Prostate gland (tissue), 2 donors: ENCODE results near the gene KPNA4. TPM values are rescaled to one million over a fixed set of nuclear protein-coding genes. Genes with fewer than 3 reads are reported as not detected.

ENCODE experiments used
- DNase-seq: peaks from one replicate; pipeline ENCODE4 v3.0.0-alpha.2; 2019; ENCODE audit warnings: low spot score
- H3K27ac ChIP-seq, 2 donors: fragments of 200-600 bp; sonication (generic); 2 replicates each; pipeline ENCODE4 v1.5.1; 2017 to 2019
- H3K27me3 ChIP-seq: fragments of 200-600 bp; sonication (generic); replicated peaks from 2 replicates; pipeline ENCODE4 v1.5.1; 2019; ENCODE audit not compliant: insufficient read depth
- H3K36me3 ChIP-seq, 2 donors: fragments of 200-600 bp; sonication (generic); 1 replicate in 1 of 2; 2 replicates in 1 of 2; pipeline versions ENCODE4 v1.5.1 to v1.8.1; 2017 to 2019
- H3K4me1 ChIP-seq: fragments of 200-600 bp; sonication (generic); replicated peaks from 2 replicates; pipeline ENCODE4 v1.5.1; 2019
- H3K4me3 ChIP-seq, 2 donors: fragments of 200-600 bp; sonication (generic); 2 replicates each; pipeline ENCODE4 v1.5.1; 2017 to 2019
- H3K9me3 ChIP-seq: fragments of 200-600 bp; sonication (generic); 2 replicates; pipeline ENCODE4 v1.5.1; 2017
- CTCF ChIP-seq, 4 experiments: fragments of 200-600 bp in 2 of 4; fragments of 450-650 bp in 2 of 4; sonication (generic) in 2 of 4; IDR thresholded peaks; 1 replicate in 3 of 4; 2 replicates in 1 of 4; pipeline ENCODE4 v1.5.1; 2016 to 2019; ENCODE audit warnings: antibody characterized with exemption in 4 of 4, mild to moderate bottlenecking in 2 of 4, moderate library complexity in 2 of 4
- POLR2A ChIP-seq: fragments of 450-650 bp; IDR thresholded peaks from one replicate; pipeline ENCODE4 v1.6.1; 2016; ENCODE audit warnings: antibody characterized with exemption, mild to moderate bottlenecking
- POLR2AphosphoS5 ChIP-seq: sonication (generic); formaldehyde crosslinking; IDR thresholded peaks from one replicate; pipeline ENCODE4 v1.6.1; 2017; ENCODE audit warnings: antibody characterized with exemption
- WGBS: methylation state at CpG from one replicate; pipeline ENCODE4 v1.1.5; 2018; 5-methylcytosine and 5-hydroxymethylcytosine counted together
- intact Hi-C: fragments of 100-400 bp; cut with DNase I; formaldehyde crosslinking; loops from one replicate; pipeline ENCODE4 v1.14.2; 2022
- total RNA-seq, 2 donors: library from RNA; depleted of rRNA; stranded (reverse); fragments of >200 nt; gene quantifications; one replicate each; pipeline ENCODE4 v1.1.0, GENCODE V29; 2016

The KPNA4 gene
- total RNA-seq, 2 donors from 2014 or later: 19.5 to 29.2 TPM

- Histone ChIP-seq H3K36me3 (no peaks in the 10 kb centered on the region), H3K4me1 (no peaks in the 10 kb centered on the region), H3K4me3 (no peak overlapping the region), H3K27me3 (no peaks in the 10 kb centered on the region), H3K27ac (no peak overlapping the region), H3K9me3 (no peaks in the 10 kb centered on the region)
- WGBS: 57% methylated on average over 1 of the region's 1 CpG
- TF ChIP-seq CTCF (IDR thresholded peaks at IDR 0.05) (no peak), POLR2A (no peak), POLR2AphosphoS5 (no peak)
- DNase-seq: no peak
- intact Hi-C loops: no loop called here
Observed at GRCh38 chr3:160601288-160601687, 35.9 kb upstream of the KPNA4 start.

DNA sequence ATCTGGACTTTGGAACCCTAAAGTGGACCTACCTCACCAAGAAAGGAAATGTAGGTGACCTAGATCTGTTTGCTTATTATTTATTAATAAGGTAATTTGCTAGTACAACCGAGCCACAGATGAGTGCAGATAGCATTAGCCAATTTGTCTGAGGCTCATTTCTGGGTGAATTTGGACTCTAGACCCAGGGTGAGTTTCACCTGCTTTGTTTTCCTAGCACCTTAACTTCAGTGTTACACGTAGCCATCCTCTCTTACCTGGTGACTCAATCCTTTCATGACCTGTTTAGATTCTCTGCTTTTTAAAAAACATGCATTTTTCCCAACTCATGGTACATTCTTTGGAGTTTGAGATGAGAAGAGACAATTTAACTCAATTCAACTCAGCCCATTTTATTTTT is 33.5 kb upstream of the KPNA4 start:
- Histone ChIP-seq H3K9me3 (no peaks in the 10 kb centered on the region), H3K4me3 (no peak overlapping the region), H3K27ac (no peak overlapping the region), H3K36me3 (no peaks in the 10 kb centered on the region), H3K27me3 (no peaks in the 10 kb centered on the region), H3K4me1 (no peaks in the 10 kb centered on the region)
- no peak for DNase-seq
- intact Hi-C loops: no loop called here
- no peak for TF ChIP-seq POLR2AphosphoS5
- TF ChIP-seq CTCF (IDR thresholded peaks at IDR 0.05): no peak
- no peak for TF ChIP-seq POLR2A
- WGBS: 81% methylated on average over 2 of the region's 2 CpGs

GRCh38 chr3:160588023-160588422 is 22.7 kb upstream of the KPNA4 start:
- no peak overlapping the region for H3K27ac ChIP-seq
- no peaks in the 10 kb centered on the region for H3K4me1 ChIP-seq
- no peaks in the 10 kb centered on the region for H3K36me3 ChIP-seq
- DNase-seq: no peak
- H3K27me3 ChIP-seq: no peaks in the 10 kb centered on the region
- TF ChIP-seq POLR2A (no peak), POLR2AphosphoS5 (no peak)
- no peaks in the 10 kb centered on the region for H3K9me3 ChIP-seq
- intact Hi-C loops: no loop called here
- no peak overlapping the region for H3K4me3 ChIP-seq

DNA sequence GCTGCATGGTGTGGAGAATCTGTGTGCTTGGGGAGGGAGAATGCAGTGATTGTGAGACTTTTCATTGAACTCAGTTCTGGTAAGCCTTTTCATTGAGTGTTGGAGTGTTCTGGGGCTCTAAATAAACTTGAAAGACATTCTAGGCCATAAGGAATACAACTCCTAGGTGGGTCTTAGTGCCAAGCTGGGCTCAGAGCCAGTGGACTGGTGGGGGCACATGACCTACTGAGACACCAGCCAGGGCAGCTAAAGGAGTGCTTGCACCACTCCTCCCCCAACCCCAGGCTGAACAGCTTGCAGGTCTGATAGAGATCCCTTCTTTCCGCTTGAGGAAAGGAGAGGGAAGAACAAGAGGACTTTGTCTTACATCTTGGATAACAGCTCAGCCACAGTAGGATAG is 21.7 kb upstream of the KPNA4 start:
- Histone ChIP-seq H3K9me3 (no peaks in the 10 kb centered on the region), H3K27ac (no peak overlapping the region), H3K27me3 (no peaks in the 10 kb centered on the region), H3K4me3 (no peak overlapping the region), H3K4me1 (no peaks in the 10 kb centered on the region), H3K36me3 (no peaks in the 10 kb centered on the region)
- intact Hi-C loops: no loop called here
- TF ChIP-seq POLR2AphosphoS5 (no peak), CTCF (IDR thresholded peaks at IDR 0.05) (no peak), POLR2A (no peak)
- no peak for DNase-seq
- 92% methylated on average over 1 of the region's 1 CpG for WGBS

GRCh38 chr3:160586679-160587078 is 21.3 kb upstream of the KPNA4 start:
- DNase-seq: no peak
- Histone ChIP-seq H3K9me3 (no peaks in the 10 kb centered on the region), H3K4me3 (no peak overlapping the region), H3K27me3 (no peaks in the 10 kb centered on the region), H3K36me3 (no peaks in the 10 kb centered on the region), H3K4me1 (no peaks in the 10 kb centered on the region), H3K27ac (no peak overlapping the region)
- 72% methylated on average over 3 of the region's 3 CpGs for WGBS
- TF ChIP-seq POLR2AphosphoS5 (no peak), POLR2A (no peak), CTCF (IDR thresholded peaks at IDR 0.05) (no peak)
- intact Hi-C loops: no loop called here
